HG03060 (cell line): ENCODE data around the gene PLAGL2.

Experiments
- ATAC-seq: cut with Tn5 transposase; IDR thresholded peaks from one replicate; pipeline ENCODE4 v1.9.1; 2021; ENCODE audit warnings: low read depth, moderate number of reproducible peaks; ENCODE audit not compliant: unreplicated experiment

Gene PLAGL2

GRCh38 chr20:32231847-32232246 is 24.3 kb upstream of the PLAGL2 start:
- ATAC-seq, result no peak

- no peak for ATAC-seq
These were observed 23.7 kb upstream of the PLAGL2 start for GRCh38 chr20:32231245-32231644.

DNA sequence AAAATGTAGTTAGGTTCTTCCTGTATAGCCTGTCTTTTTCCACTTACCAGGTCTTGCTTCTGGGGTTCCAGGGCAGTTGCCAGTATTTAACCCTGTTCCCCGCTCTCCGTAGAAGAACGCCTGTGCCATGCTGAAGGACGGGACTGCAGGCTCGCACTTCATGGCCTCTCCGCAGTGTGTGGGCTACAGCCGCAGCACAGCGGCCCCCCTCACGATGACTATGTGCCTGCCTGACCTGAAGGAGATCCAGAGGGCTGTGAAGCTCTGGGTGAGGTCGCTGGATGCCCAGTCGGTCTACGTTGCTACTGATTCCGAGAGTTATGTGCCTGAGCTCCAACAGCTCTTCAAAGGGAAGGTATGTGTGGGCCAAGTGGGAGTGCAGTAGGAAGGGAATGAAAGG is 23.2 kb upstream of the PLAGL2 start:
- no peak for ATAC-seq

- no peak for ATAC-seq
These were observed 21.8 kb upstream of the PLAGL2 start for GRCh38 chr20:32229251-32229747.

DNA sequence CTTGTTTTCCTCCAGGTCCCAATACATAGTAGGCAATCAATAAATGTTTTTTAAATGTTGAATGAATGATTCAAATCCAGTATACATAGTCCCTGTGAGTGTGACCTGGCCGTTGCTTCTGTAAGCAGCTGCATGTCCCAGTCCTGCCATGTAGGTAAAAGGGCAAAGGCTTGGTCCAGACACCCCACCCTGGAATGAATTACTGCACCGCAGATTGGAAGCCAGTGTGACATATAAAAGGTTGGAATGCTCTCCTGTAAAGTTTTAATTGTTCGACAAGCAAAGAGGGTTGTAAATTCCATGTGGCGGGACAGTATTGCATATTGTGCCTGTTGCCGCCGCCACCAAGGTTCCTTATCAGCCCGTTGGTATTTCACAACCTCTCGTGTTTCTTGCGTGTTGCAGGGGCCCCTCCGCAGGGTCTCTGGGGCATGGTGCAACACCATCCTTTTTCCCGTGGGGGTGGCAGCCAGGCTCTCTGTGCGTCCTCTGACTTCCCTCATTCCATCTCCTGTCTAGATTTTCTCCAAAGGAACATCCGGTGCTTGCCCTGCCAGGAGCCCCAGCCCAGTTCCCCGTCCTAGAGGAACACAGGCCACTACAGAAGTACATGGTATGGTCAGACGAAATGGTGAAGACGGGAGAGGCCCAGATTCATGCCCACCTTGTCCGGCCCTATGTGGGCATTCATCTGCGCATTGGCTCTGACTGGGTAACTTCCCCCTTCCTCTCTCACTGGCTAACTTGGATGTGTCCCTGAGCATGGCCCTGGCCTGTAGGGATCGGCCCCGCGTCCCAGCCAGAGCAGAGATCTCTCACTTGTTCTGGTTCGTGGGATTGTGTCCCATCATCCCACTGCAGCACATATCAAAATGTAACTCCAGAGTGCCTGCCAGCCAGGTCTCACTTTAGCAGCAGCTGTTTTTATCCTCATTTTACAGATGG is 20.5 kb upstream of the PLAGL2 start:
- ATAC-seq, result no peak

GRCh38 chr20:32227306-32227705 is 19.8 kb upstream of the PLAGL2 start:
- no peak for ATAC-seq

- ATAC-seq, result no peak
These were observed 18.8 kb upstream of the PLAGL2 start for GRCh38 chr20:32226391-32226790.

DNA sequence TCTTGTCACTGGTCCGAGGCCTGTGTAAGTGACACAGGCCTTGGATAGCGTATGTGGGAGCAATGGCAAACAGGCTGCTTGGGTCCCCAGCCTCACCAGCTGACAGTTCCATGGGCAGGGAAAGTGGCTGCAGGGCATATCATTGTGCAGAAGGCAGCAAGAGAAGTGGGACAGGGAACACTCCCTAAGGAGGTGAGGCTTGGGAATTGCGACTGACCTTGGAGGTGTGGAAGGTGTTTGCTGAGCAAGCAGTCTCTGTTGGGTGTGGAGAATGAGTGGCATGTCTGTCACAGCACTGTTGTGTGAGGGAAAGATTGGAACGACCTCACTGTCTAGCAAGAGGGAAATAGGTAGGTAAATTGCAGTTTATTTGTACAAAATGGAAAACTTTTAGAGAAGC is 16.9 kb upstream of the PLAGL2 start:
- ATAC-seq, result no peak

GRCh38 chr20:32218156-32218900 is 10.8 kb upstream of the PLAGL2 start:
- ATAC-seq, result no peak

- ATAC-seq, result no peak
These were observed 8.9 kb upstream of the PLAGL2 start for GRCh38 chr20:32216179-32217142.

GRCh38 chr20:32215729-32216128 is 8.2 kb upstream of the PLAGL2 start:
- no peak for ATAC-seq

DNA sequence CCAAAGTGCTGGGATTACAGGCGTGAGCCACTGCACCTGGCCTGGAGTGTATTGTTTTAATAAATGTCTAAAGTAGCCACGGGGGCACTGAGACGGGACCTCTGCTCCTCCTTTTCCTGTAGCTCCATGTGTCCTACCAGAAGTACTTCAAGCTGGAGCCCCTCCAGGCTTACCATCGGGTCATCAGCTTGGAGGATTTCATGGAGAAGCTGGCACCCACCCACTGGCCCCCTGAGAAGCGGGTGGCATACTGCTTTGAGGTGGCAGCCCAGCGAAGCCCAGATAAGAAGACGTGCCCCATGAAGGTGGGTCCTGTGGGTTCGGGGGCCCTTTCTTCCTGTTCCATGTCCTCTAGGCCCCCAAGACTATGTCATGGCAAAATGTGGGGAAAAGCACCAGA is 7.6 kb upstream of the PLAGL2 start:
- no peak for ATAC-seq

- ATAC-seq, result no peak
These were observed 6.3 kb upstream of the PLAGL2 start for GRCh38 chr20:32213870-32214269.

DNA sequence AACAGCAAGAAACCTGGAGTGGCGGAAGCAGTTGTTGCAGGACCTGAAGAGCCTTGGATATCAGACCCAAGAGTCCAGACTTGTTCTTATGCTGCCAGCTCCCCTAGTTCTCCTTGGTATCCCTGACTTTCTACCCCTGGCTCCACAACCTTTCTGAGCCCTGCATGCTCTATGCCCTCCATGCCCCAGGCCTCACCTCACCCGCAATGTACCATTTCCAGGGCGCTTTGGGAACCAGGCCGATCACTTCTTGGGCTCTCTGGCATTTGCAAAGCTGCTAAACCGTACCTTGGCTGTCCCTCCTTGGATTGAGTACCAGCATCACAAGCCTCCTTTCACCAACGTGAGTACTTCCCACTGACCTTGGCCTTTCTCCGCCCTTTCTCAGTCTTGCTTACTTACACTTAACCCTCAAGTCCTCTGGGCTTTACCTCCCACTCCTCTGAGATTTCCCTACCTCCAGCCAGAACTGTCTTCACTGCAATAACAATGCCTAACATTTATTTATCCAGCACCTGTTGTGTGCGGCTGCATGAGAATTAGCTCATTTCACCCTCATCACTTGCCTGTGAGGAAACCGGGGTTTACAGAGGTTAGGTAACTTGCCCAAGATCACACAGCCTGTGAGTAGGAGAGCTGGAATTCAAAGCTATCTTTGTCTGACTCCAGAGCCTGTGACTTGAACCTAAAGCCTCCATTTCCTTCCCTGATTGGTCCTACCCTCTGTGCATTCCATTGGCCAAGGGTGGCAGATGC is 2.5 kb upstream of the PLAGL2 start:
- ATAC-seq, result no peak

DNA sequence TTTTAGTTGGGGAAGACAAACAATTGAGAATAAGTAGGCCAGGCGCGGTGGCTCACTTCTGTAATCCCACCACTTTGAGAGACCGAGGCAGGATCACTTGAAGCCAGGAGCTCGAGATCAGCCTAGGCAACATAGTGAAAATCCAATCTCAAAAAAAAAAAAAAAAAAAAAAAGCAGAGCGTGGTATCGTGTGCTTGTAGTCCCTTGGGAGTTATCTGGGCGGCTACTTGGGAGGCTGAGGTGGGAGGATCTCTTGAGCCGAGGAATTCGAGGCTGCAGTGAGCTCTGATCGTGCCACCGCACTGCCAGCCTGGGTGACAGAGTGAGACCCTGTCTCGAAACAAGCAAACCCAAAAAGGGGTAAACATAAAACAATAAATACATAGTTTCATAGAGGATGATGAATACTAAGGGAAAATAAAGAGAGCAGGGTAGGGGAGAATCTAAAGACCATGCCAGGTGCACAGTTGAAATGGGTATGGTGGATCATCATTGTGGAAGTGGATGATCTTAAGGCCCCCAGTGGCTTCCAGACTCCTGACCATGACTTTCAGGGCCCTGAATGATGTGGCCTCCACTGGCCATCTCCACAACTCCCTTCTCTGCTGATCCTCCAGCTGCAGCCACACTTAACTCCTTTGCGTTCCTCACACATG is 1.1 kb upstream of the PLAGL2 start:
- ATAC-seq, result no peak

GRCh38 chr20:32206760-32207625 is 550 bp downstream of the PLAGL2 start:
- ATAC-seq, result no peak

DNA sequence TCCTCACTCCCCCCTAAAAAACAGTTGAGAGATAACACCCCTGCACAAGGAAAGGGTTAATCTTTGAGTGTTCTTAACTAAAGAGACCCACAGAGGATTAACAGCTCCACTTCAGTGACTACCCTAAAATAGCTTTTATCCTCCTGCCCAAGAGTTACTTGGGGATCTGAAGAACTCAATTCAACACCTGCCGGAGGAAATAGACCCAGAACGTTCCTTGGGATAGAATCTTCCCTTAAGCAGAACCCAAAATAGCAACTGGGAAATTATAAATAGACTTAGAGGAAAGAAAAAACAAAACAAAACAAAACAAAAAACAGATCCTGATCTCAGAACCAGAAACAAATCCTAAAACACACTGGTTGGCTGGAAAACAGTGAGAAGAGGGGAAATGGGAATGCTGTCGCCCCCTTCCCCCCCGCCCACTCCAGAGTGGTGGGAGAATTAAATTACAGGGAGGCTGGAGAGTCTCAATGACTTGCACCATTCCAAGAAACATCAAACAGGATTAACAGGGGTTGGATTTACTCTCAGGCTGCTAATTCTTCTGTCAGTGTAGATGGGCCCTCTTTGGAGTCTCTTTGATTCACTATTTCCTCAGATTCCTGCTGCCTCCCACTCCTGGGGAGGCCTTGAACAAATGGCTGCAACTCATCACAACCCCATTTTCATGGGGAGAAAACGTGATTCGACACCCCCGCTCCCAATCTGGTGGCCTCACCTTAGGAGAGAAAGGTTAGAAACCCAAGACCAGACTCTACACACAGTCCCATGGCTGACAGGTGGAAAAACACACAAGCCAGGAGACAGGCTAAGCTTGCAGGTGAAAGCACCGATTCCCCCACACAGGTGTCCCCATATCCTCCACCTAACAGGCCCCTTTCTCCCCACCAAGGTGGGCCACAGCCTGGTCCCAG is 1.4 kb downstream of the PLAGL2 start:
- no peak for ATAC-seq
